ENCODE data around the gene CAMK1D.

- no peak for TF ChIP-seq CTCF (IDR thresholded peaks at IDR 0.05; ENCODE audit: low read depth, low read length, poor library complexity, severe bottlenecking)
- TF ChIP-seq EZH2phosphoT487 (IDR thresholded peaks at IDR 0.05; ENCODE audit: borderline replicate concordance, low read length) = no peak
Measured at GRCh38 chr10:12884851-12885250, 535.5 kb downstream of the CAMK1D start.

Measured in DOHH2 (cell line).